Measurements from ENCODE around the gene HSDL1.

- no peak for TF ChIP-seq CTCF (IDR thresholded peaks at IDR 0.05; ENCODE audit: low read depth, low read length)
- TF ChIP-seq POLR2A (IDR thresholded peaks at IDR 0.05; ENCODE audit: extremely low read depth, insufficient read length), result no peak
- TF ChIP-seq, protein P1, sequence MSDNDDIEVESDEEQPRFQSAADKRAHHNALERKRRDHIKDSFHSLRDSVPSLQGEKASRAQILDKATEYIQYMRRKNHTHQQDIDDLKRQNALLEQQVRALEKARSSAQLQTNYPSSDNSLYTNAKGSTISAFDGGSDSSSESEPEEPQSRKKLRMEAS (IDR thresholded peaks at IDR 0.05; ENCODE audit: low read depth, low read length), result no peak
- no peak for TF ChIP-seq MYC (IDR thresholded peaks at IDR 0.05; ENCODE audit: low read depth, low read length)
Measured at GRCh38 chr16:84107921-84108320, 37.1 kb downstream of the HSDL1 start.
